ENCODE results near the gene MX1. TPM values are rescaled to one million over a fixed set of nuclear protein-coding genes. Genes with fewer than 3 reads are reported as not detected.

The MX1 gene
- total RNA-seq, 2 experiments from 2014 or later, result 544 to 967 TPM

- DNase-seq (no peak), ATAC-seq (no peak)
- no peaks in the 10 kb centered on the region for H3K9me3 Mint-ChIP-seq (ENCODE audit: low read depth)
- no peaks in the 10 kb centered on the region for H3K27me3 Mint-ChIP-seq
- no peak overlapping the region for H3K4me3 Mint-ChIP-seq
- CTCF ChIA-PET, result interaction anchor here (0.6 to 1.5 kb wide), 2 partner anchors 10 to 161 kb away, joined by 3 to 6 read pairs; no protein-coding TSS in a partner anchor
- H3K36me3 Mint-ChIP-seq, result peaks cover 89% of the 10 kb centered on the region
- H3K4me1 Mint-ChIP-seq, result peaks cover 24% of the 10 kb centered on the region
- no peak overlapping the region for H3K27ac Mint-ChIP-seq
Observed at GRCh38 chr21:41444703-41445464, 18.8 kb downstream of the MX1 start.

- Mint-ChIP-seq H3K27ac (peak overlapping the region; percentile 45), H3K4me3 (no peak overlapping the region), H3K27me3 (no peaks in the 10 kb centered on the region), H3K4me1 (peaks cover 22% of the 10 kb centered on the region), H3K36me3 (peaks cover 89% of the 10 kb centered on the region), H3K9me3 (ENCODE audit: low read depth) (no peaks in the 10 kb centered on the region)
- CTCF ChIA-PET, result no interaction called here
- no peak for ATAC-seq
- no peak for DNase-seq
Observed at GRCh38 chr21:41445465-41445862, 19.4 kb downstream of the MX1 start.

- CTCF ChIA-PET, result interaction anchor here (0.9 kb wide), 1 partner anchor 163 kb away, joined by 3 read pairs; no protein-coding TSS in a partner anchor
- H3K27ac Mint-ChIP-seq, result peak overlapping the region; percentile 5
- peaks cover 89% of the 10 kb centered on the region for H3K36me3 Mint-ChIP-seq
Observed at GRCh38 chr21:41446586-41446985, 20.5 kb downstream of the MX1 start.

GRCh38 chr21:41447356-41447755, 21.3 kb downstream of the MX1 start:
- peaks cover 88% of the 10 kb centered on the region for H3K36me3 Mint-ChIP-seq
- no peak overlapping the region for H3K4me3 Mint-ChIP-seq
- no peak overlapping the region for H3K27ac Mint-ChIP-seq
- ATAC-seq (no peak), DNase-seq (no peak)
- H3K9me3 Mint-ChIP-seq (ENCODE audit: low read depth), result no peaks in the 10 kb centered on the region
- H3K27me3 Mint-ChIP-seq, result no peaks in the 10 kb centered on the region
- peaks cover 15% of the 10 kb centered on the region for H3K4me1 Mint-ChIP-seq
- CTCF ChIA-PET, result interaction anchor here (0.9 kb wide), 1 partner anchor 164 kb away, joined by 3 read pairs; no protein-coding TSS in a partner anchor

More at GRCh38 chr21:41446586-41446985, 20.5 kb downstream of the MX1 start:
- no peaks in the 10 kb centered on the region for H3K9me3 Mint-ChIP-seq (ENCODE audit: low read depth)
- peaks cover 17% of the 10 kb centered on the region for H3K4me1 Mint-ChIP-seq
- H3K27me3 Mint-ChIP-seq, result no peaks in the 10 kb centered on the region
- no peak overlapping the region for H3K4me3 Mint-ChIP-seq
- DNase-seq (no peak), ATAC-seq (no peak)

- DNase-seq (no peak), ATAC-seq (no peak)
- no peaks in the 10 kb centered on the region for H3K9me3 Mint-ChIP-seq (ENCODE audit: low read depth)
- CTCF ChIA-PET, result no interaction called here
- no peaks in the 10 kb centered on the region for H3K27me3 Mint-ChIP-seq
- peaks cover 90% of the 10 kb centered on the region for H3K36me3 Mint-ChIP-seq
- no peak overlapping the region for H3K4me3 Mint-ChIP-seq
- H3K4me1 Mint-ChIP-seq, result peaks cover 22% of the 10 kb centered on the region
- H3K27ac Mint-ChIP-seq, result no peak overlapping the region
Observed at GRCh38 chr21:41449613-41450012, 23.6 kb downstream of the MX1 start.

GRCh38 chr21:41451753-41452676, 26.0 kb downstream of the MX1 start:
- ATAC-seq (no peak), DNase-seq (no peak)
- no peak overlapping the region for H3K4me3 Mint-ChIP-seq
- no peaks in the 10 kb centered on the region for H3K9me3 Mint-ChIP-seq (ENCODE audit: low read depth)
- peaks cover 86% of the 10 kb centered on the region for H3K36me3 Mint-ChIP-seq
- peak overlapping the region; percentile 34 for H3K27ac Mint-ChIP-seq
- CTCF ChIA-PET, result interaction anchor here (1.4 kb wide), 1 partner anchor 169 kb away, joined by 5 read pairs; no protein-coding TSS in a partner anchor
- H3K4me1 Mint-ChIP-seq, result peaks cover 20% of the 10 kb centered on the region
- H3K27me3 Mint-ChIP-seq, result no peaks in the 10 kb centered on the region

GRCh38 chr21:41453198-41453597, 27.2 kb downstream of the MX1 start:
- CTCF ChIA-PET, result interaction anchor here (1.4 kb wide), 1 partner anchor 170 kb away, joined by 5 read pairs; no protein-coding TSS in a partner anchor
- H3K36me3 Mint-ChIP-seq, result peaks cover 88% of the 10 kb centered on the region

GRCh38 chr21:41453761-41454160, 27.7 kb downstream of the MX1 start:
- Mint-ChIP-seq H3K9me3 (ENCODE audit: low read depth) (no peaks in the 10 kb centered on the region), H3K27me3 (no peaks in the 10 kb centered on the region), H3K36me3 (peaks cover 89% of the 10 kb centered on the region), H3K4me1 (peaks cover 18% of the 10 kb centered on the region), H3K27ac (peak overlapping the region; percentile 21), H3K4me3 (no peak overlapping the region)
- DNase-seq (no peak), ATAC-seq (no peak)
- CTCF ChIA-PET, result interaction anchor here (1.8 kb wide), 1 partner anchor 170 kb away, joined by 7 read pairs; no protein-coding TSS in a partner anchor

More at GRCh38 chr21:41453198-41453597, 27.2 kb downstream of the MX1 start:
- Mint-ChIP-seq H3K9me3 (ENCODE audit: low read depth) (no peaks in the 10 kb centered on the region), H3K4me3 (no peak overlapping the region), H3K27me3 (no peaks in the 10 kb centered on the region), H3K4me1 (peaks cover 19% of the 10 kb centered on the region), H3K27ac (no peak overlapping the region)
- DNase-seq (no peak), ATAC-seq (no peak)

GRCh38 chr21:41458121-41458520, 32.1 kb downstream of the MX1 start:
- DNase-seq (no peak), ATAC-seq (no peak)
- H3K4me3 Mint-ChIP-seq, result no peak overlapping the region
- peaks cover 23% of the 10 kb centered on the region for H3K4me1 Mint-ChIP-seq
- no peaks in the 10 kb centered on the region for H3K9me3 Mint-ChIP-seq (ENCODE audit: low read depth)
- CTCF ChIA-PET, result interaction anchor here (1.1 kb wide), 1 partner anchor 91 kb away, joined by 3 read pairs; no protein-coding TSS in a partner anchor
- peaks cover 75% of the 10 kb centered on the region for H3K36me3 Mint-ChIP-seq
- no peaks in the 10 kb centered on the region for H3K27me3 Mint-ChIP-seq
- no peak overlapping the region for H3K27ac Mint-ChIP-seq

GRCh38 chr21:41458559-41458958, 32.5 kb downstream of the MX1 start:
- no peaks in the 10 kb centered on the region for H3K27me3 Mint-ChIP-seq
- no peak for DNase-seq
- H3K36me3 Mint-ChIP-seq, result peaks cover 71% of the 10 kb centered on the region
- CTCF ChIA-PET, result interaction anchor here (1.1 kb wide), 1 partner anchor 91 kb away, joined by 3 read pairs; no protein-coding TSS in a partner anchor
- peaks cover 19% of the 10 kb centered on the region for H3K4me1 Mint-ChIP-seq
- no peak overlapping the region for H3K4me3 Mint-ChIP-seq
- ATAC-seq, result no peak
- H3K27ac Mint-ChIP-seq, result no peak overlapping the region
- no peaks in the 10 kb centered on the region for H3K9me3 Mint-ChIP-seq (ENCODE audit: low read depth)

GRCh38 chr21:41459884-41460534, 34.0 kb downstream of the MX1 start:
- Mint-ChIP-seq H3K4me3 (no peak overlapping the region), H3K36me3 (peaks cover 68% of the 10 kb centered on the region), H3K9me3 (ENCODE audit: low read depth) (no peaks in the 10 kb centered on the region), H3K27ac (peak overlapping the region; percentile 41), H3K27me3 (no peaks in the 10 kb centered on the region), H3K4me1 (peaks cover 14% of the 10 kb centered on the region)
- no peak for DNase-seq
- peak; percentile 17 for ATAC-seq
- CTCF ChIA-PET, result interaction anchor here (0.7 to 1.4 kb wide), 3 partner anchors 83 to 177 kb away, joined by 3 to 12 read pairs (median 3); no protein-coding TSS in a partner anchor

- DNase-seq (peak; percentile 69), ATAC-seq (peak; percentile 73)
- peaks cover 61% of the 10 kb centered on the region for H3K36me3 Mint-ChIP-seq
- H3K4me3 Mint-ChIP-seq, result no peak overlapping the region
- CTCF ChIA-PET, result interaction anchor here (0.7 to 1.4 kb wide), 3 partner anchors 84 to 178 kb away, joined by 3 to 12 read pairs (median 3); no protein-coding TSS in a partner anchor
- peaks cover 14% of the 10 kb centered on the region for H3K4me1 Mint-ChIP-seq
- peak overlapping the region; percentile 35 for H3K27ac Mint-ChIP-seq
- no peaks in the 10 kb centered on the region for H3K27me3 Mint-ChIP-seq
- H3K9me3 Mint-ChIP-seq (ENCODE audit: low read depth), result no peaks in the 10 kb centered on the region
Observed at GRCh38 chr21:41460578-41461527, 34.8 kb downstream of the MX1 start.

Data from activated CD8-positive, alpha-beta memory T cell treated with anti-CD3 and anti-CD28 coated beads, Interleukin-2, amount 10 ng/mL, durations not matched to agents 7 days and 5 days (primary cell).